ENCODE data around the gene LRP1. TPM values are rescaled to one million over a fixed set of nuclear protein-coding genes. Genes with fewer than 3 reads are reported as not detected.
A peak's percentile ranks its signal among the peaks of the same experiment; 100 is the strongest.

The LRP1 gene
- total RNA-seq, 4 donors from 2014 or later: 83.1 to 149 (median 106) TPM

- WGBS: 2% methylated on average over 35 of the region's 45 CpGs
- peak overlapping the region; percentile 97 for H3K27ac ChIP-seq
- peak; percentile 86 to 87 for DNase-seq (ENCODE audit: low spot score in 2 of 2)
- peaks cover 31% of the 10 kb centered on the region for H3K36me3 ChIP-seq
- H3K27me3 ChIP-seq: no peaks in the 10 kb centered on the region
- peaks cover 65% of the 10 kb centered on the region for H3K4me1 ChIP-seq
- no peak for TF ChIP-seq CTCF (IDR thresholded peaks at IDR 0.05)
- peak in 1 of 2 donors; percentile 28 for TF ChIP-seq POLR2A (IDR thresholded peaks at IDR 0.05)
- peak in 1 of 3 donors; percentile 24 for TF ChIP-seq POLR2AphosphoS5 (IDR thresholded peaks at IDR 0.05)
- no peak for TF ChIP-seq EP300 (IDR thresholded peaks at IDR 0.05)
- H3K4me3 ChIP-seq: peak overlapping the region; percentile 74
- H3K9me3 ChIP-seq: no peaks in the 10 kb centered on the region
These were observed 38.7 kb upstream of the LRP1 start for GRCh38 chr12:57089271-57090245.

DNA sequence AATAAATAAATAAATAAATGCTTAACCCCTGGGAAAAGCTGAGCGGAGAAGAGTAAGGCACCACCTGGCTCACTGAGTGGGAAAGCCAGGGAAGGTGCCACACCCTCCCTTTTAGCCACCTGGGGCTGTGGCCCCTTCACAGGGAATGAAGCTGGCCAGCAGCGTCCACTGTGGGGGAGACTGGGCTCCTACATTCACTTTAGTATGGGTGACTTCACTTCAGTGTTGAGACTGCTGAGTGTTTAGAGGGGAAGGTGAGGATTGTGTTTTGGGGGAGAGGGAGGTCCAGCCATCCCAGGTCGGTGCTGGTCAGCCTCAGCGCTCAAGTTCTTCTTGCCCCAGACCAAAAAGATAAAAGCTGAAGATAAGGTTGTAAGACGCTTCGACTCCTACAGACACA is 37.8 kb upstream of the LRP1 start:
- peaks cover 40% of the 10 kb centered on the region for H3K36me3 ChIP-seq
- H3K9me3 ChIP-seq: no peaks in the 10 kb centered on the region
- no peak for DNase-seq (ENCODE audit: low spot score in 2 of 2)
- WGBS: 36% methylated on average over 6 of the region's 6 CpGs
- TF ChIP-seq EP300 (IDR thresholded peaks at IDR 0.05) (no peak), CTCF (IDR thresholded peaks at IDR 0.05) (no peak), POLR2A (IDR thresholded peaks at IDR 0.05) (no peak), POLR2AphosphoS5 (IDR thresholded peaks at IDR 0.05) (no peak)
- H3K27ac ChIP-seq: peak overlapping the region; percentile 97
- H3K4me1 ChIP-seq: peaks cover 70% of the 10 kb centered on the region
- peak overlapping the region; percentile 74 for H3K4me3 ChIP-seq
- no peaks in the 10 kb centered on the region for H3K27me3 ChIP-seq

- TF ChIP-seq POLR2AphosphoS5 (IDR thresholded peaks at IDR 0.05) (no peak), CTCF (IDR thresholded peaks at IDR 0.05) (no peak), EP300 (IDR thresholded peaks at IDR 0.05) (no peak), POLR2A (IDR thresholded peaks at IDR 0.05) (no peak)
- no peaks in the 10 kb centered on the region for H3K27me3 ChIP-seq
- peak overlapping the region; percentile 74 for H3K4me3 ChIP-seq
- H3K36me3 ChIP-seq: peaks cover 46% of the 10 kb centered on the region
- H3K27ac ChIP-seq: peak overlapping the region; percentile 97
- no peaks in the 10 kb centered on the region for H3K9me3 ChIP-seq
- WGBS: 54% methylated on average over 12 of the region's 22 CpGs
- peaks cover 70% of the 10 kb centered on the region for H3K4me1 ChIP-seq
- DNase-seq (ENCODE audit: low spot score in 2 of 2): peak in 1 of 2 donors; percentile 67
These were observed 37.2 kb upstream of the LRP1 start for GRCh38 chr12:57090924-57091637.

DNA sequence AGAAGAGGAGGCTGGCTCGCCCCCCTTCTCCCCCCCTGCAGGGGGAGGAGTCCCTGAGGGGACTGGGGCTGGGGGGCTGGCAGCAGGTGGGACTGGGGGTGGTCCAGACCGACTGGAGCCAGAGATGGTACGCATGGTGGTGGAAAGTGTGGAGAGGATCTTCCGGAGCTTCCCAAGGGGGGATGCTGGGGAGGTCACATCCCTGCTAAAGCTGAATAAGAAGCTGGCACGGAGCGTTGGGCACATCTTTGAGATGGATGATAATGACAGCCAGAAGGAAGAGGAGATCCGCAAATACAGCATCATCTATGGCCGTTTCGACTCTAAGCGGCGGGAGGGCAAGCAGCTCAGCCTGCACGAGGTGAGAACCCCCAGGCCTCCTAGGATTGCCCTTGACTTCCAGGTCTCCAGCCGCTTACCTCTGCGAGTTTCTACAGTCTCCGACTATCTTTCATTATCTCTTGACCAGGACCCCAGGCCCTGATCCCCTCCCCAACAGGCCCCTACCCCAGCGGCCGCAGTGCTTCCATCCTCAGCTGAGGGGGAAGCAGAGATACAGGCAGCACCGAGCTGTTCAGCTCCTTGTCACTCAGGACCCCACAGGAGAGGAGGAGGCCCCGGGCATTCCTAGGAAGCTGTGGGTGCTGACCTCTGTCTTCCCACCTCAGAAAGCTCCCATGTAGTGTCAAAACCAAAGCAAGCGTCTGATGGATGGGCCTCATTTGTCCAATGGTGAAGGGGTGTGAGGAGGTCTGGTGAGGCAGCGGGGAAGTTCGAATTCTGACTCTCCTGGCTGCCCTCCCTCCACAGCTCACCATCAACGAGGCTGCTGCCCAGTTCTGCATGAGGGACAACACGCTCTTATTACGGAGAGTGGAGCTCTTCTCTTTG is 36.4 kb upstream of the LRP1 start:
- Histone ChIP-seq H3K36me3 (peaks cover 54% of the 10 kb centered on the region), H3K9me3 (no peaks in the 10 kb centered on the region), H3K4me3 (peak overlapping the region; percentile 74), H3K27me3 (no peaks in the 10 kb centered on the region), H3K4me1 (peaks cover 74% of the 10 kb centered on the region), H3K27ac (peak overlapping the region; percentile 86)
- peak in 1 of 2 donors; percentile 49 for DNase-seq (ENCODE audit: low spot score in 2 of 2)
- WGBS: 75% methylated on average over 23 of the region's 25 CpGs
- TF ChIP-seq EP300 (IDR thresholded peaks at IDR 0.05): no peak
- TF ChIP-seq POLR2A (IDR thresholded peaks at IDR 0.05): no peak
- no peak for TF ChIP-seq CTCF (IDR thresholded peaks at IDR 0.05)
- TF ChIP-seq POLR2AphosphoS5 (IDR thresholded peaks at IDR 0.05): no peak
